Stimulated activated CD4-positive, alpha-beta T cell treated with anti-CD3 and anti-CD28 coated beads, Interleukin-2, amount 100 ng/mL, for 48 hours (primary cell): ENCODE results near the gene FOXP1.

Source experiments
- DNase-seq, 2 donors: peaks; one replicate each; pipeline ENCODE4 v3.0.0-alpha.2; 2020

FOXP1 gene

GRCh38 chr3:71160785-71161546 lies 422.6 kb downstream of the FOXP1 start:
- no peak for DNase-seq

- DNase-seq, result no peak
Measured at GRCh38 chr3:71156062-71156665, 427.4 kb downstream of the FOXP1 start.

- DNase-seq, result no peak
Measured at GRCh38 chr3:71154846-71155245, 428.7 kb downstream of the FOXP1 start.

- DNase-seq, result no peak
Measured at GRCh38 chr3:71153713-71154112, 429.8 kb downstream of the FOXP1 start.

- DNase-seq, result no peak
Measured at GRCh38 chr3:71152892-71153265, 430.6 kb downstream of the FOXP1 start.

- DNase-seq, result no peak
Measured at GRCh38 chr3:71152039-71152891, 431.3 kb downstream of the FOXP1 start.

- no peak for DNase-seq
Measured at GRCh38 chr3:71149959-71150954, 433.3 kb downstream of the FOXP1 start.

- DNase-seq, result no peak
Measured at GRCh38 chr3:71148455-71149060, 435.0 kb downstream of the FOXP1 start.

- DNase-seq, result no peak
Measured at GRCh38 chr3:71146673-71147072, 436.9 kb downstream of the FOXP1 start.

GRCh38 chr3:71145954-71146353 lies 437.6 kb downstream of the FOXP1 start:
- no peak for DNase-seq

GRCh38 chr3:71144525-71145253 lies 438.8 kb downstream of the FOXP1 start:
- DNase-seq, result no peak

GRCh38 chr3:71143493-71143892 lies 440.0 kb downstream of the FOXP1 start:
- no peak for DNase-seq

GRCh38 chr3:71142441-71143161 lies 440.9 kb downstream of the FOXP1 start:
- DNase-seq, result no peak

GRCh38 chr3:71140477-71140876 lies 443.1 kb downstream of the FOXP1 start:
- no peak for DNase-seq

- DNase-seq, result no peak
Measured at GRCh38 chr3:71139496-71139895, 444.0 kb downstream of the FOXP1 start.

- DNase-seq, result no peak
Measured at GRCh38 chr3:71138410-71138809, 445.1 kb downstream of the FOXP1 start.

- no peak for DNase-seq
Measured at GRCh38 chr3:71136276-71136675, 447.3 kb downstream of the FOXP1 start.

- no peak for DNase-seq
Measured at GRCh38 chr3:71135373-71136088, 448.0 kb downstream of the FOXP1 start.

GRCh38 chr3:71134521-71134920 lies 449.0 kb downstream of the FOXP1 start:
- DNase-seq, result no peak

- no peak for DNase-seq
Measured at GRCh38 chr3:71133865-71134264, 449.7 kb downstream of the FOXP1 start.
